HG02763 (cell line): ENCODE measurements around the gene KCTD1.

Experiments used
- ATAC-seq: cut with Tn5 transposase; IDR thresholded peaks from one replicate; pipeline ENCODE4 v1.9.1; 2021; ENCODE audit warnings: mild to moderate bottlenecking, moderate library complexity; ENCODE audit not compliant: unreplicated experiment

Gene KCTD1

DNA sequence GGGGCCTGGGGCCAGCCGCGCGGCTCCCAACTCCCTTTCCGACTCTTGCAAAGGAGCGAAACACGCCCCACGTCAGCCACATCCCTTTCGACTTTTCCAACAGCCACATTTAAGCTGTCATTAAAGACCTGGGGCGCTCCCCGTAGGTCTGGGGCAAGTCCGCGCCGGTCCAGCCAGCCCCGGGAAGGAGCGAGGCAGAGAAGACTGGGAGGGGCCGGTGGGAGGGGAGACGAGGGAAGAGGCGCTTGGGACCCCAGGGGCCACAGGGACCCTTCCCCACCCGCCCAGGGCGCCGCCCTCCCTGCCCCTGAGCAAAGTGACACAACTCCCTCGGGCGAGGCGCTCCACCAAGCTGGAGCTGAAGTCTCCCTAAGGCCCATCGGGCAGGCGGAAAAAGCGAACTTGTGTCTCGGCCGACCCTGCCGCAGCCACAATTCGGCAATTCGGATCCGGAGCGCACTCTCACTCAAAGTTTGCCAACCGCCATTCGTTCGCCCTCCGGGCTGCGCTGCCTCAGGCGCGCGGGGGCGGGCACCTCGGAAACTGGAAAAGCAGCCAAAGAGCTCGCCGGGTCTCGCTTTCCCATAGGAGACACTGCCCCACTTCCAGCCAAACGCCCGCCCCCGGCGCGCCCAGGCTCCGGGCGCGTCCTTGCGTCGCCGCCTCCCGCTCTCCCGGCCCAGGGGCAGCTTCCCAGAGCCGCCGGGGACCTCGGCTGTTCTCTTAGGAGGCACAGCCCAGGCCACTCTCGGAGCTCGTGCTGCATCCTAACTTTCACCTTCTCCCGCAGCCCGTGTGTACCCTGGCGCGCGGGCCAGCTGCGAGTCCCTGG is 1.1 kb upstream of the KCTD1 start:
- ATAC-seq = no peak

DNA sequence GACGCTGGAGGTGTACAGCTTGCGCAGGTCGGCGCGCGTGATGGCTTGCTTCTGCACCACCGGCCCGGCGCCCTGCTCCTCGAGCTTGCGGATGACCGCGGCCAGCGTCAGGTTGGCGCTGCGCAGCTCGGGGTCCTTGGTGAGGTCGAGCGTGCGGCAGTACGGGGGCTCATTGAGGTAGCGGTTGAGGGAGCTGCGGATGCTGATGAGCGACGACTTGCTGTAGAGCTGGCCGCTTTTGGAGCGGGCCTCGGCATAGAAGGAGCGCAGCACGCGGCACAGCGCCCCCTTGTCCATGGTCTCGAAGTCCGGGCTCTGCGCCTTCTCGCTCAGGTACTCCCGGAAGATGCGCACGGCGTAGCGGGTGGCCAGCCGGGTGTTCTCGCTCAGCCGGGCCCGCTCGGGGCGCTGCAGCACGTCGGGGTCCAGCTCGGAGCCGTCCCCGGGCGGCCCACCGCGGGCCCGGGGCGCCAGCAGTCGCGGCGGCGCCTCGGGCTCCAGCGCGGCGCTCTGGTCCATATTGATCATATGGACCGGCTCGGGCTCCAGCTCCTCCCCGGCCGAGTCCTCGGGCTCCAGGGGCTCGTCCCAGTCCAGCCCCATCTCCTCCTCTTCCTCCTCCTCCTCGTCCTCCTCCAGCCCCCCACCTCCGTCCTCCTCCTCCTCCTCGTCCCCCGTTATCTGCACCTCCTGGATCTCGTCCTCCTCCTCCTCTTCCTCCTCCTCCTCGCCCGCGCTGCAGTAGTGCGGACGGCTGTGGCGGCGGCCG is 523 bp downstream of the KCTD1 start:
- peak; percentile 47 for ATAC-seq

DNA sequence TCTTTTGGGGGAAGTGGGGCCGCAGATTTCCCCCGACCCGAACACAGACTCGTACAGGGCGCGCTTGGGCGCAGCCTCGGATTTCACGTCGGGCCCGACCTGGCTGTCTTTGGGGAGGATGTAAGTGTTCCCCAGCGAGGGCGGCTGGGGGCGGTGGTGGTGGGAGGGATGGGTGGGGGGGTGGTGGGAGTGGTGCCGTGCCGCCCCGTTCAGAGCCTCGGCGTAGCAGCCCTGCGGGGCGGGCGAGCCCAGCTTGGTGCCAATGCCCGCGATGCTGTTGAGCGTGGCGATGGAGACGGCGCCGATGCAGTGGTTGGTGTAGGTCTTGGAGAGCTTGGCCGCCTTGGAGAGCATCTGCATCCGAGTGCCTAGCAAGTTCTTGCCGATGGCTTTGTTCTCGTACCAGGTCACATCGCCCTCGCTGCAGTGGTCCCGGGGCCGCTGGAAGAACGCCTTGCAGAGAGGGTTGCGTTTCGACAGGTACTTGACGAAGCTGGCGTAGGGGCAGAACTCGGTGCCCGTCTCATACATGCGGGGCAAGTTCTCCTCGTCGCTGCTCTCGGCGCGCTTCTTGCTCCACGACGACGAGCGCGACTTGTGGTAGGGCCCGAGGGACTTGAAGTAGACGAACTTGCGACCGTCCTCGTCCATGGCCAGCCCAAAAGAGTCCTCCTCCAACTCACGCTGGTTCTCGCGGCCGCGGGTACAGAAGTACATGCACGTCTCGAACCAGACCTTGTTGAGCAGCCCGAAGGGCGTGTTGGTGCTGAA is 1.3 kb downstream of the KCTD1 start:
- no peak for ATAC-seq

DNA sequence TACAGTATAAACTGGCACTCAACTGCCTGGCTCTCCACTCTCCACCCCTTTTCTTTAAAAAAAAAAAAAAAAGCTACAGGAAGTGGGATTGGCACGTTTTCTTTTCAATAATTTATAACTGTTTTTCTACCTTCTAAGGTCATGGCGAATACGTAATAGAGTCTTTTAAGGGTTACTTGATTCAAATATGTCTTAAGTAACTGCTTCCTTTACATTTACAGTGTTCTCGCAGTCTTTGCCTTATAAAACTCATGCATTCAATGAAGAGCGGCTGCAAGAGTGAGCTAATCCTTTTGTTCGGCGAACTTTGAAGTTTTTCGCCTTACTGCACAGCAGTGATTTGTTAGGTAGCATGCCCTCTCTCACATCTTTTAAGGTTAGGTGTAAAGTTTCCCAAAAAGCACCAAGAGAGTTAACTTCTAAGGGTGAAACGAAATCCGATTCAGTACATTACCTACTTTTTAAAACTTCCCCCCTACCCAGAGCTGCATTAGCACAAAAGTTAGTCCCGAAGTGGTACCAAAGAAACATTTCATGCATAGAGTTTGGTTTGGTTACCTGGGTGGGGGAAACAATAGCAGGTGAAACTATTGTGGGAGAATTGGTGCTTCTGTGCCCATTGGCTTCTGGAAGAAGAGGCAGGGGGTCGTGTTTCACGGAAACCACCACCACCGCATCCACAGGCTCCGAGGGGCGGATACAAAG is 2.0 kb downstream of the KCTD1 start:
- no peak for ATAC-seq

DNA sequence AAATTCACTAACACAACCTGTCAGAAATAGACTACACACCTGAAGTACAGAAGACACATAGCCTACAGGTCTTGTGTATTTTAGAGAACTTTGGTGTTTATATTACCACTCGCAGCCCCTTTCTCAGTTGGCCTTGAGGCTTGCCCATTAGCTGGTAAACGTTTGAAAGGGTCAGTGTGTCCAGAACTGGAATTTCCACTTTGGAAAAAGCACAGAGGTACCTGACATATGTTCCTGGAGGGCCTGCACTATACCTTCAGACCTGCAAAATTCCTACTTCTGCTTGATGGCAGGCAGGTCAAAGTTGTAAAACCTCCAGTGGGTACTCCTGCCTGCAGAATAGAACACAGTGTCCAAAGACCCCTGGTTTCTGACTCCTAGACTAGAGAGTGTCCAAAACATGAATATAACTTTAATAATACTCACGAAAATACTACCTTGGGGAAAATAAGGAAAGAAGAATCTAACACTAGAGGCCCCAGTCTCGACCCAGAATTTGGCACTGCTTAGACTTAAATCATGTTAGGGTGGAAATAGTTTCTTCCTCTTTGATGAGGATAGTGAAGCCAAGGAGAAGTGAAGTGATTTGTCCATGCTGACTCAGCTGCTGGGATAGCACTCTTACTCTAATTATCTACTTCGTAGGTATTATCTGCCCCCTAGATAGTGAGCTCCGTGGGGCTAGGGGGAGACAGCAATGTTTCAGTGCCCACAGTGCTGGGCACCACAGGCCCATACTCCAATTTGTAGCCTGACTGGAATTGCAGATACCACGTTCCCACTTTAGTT is 2.8 kb downstream of the KCTD1 start:
- no peak for ATAC-seq

DNA sequence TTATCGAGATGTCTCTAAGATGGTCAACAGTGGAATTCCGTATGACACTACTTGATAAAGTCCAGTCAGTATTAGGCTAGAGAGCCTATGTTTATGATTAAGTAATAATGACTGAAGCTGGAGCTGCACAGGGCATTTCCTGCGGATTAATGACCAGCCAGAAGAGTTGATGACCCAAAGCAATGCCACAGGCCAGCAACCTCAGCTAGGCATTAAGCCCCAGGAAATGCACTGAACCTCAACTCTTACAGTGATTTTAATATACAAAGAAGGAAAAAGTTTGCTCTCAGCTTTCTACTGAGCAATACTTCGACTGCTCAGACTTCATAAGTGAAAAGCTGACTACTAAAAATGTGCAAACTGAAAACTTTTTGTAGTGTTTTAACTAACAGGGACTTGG is 3.9 kb downstream of the KCTD1 start:
- ATAC-seq = no peak

DNA sequence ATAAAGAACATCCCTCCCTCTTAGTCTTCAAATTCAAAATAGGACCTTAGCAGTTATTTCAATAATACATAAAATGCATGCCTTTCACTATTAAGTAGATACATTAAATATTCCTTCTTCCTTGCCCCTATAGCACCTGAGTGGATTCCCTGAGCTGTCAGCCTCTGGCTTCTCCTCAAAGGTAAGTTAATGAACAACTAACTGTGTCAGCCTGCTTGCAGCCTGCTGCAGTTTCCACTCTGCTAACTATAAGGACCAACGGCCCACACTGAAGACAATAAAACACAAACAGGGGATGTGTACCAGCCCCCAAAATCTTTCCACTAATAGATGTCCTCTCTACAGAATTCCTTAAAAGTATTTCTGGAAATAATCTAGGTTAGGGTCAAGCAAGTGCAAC is 5.0 kb downstream of the KCTD1 start:
- no peak for ATAC-seq

DNA sequence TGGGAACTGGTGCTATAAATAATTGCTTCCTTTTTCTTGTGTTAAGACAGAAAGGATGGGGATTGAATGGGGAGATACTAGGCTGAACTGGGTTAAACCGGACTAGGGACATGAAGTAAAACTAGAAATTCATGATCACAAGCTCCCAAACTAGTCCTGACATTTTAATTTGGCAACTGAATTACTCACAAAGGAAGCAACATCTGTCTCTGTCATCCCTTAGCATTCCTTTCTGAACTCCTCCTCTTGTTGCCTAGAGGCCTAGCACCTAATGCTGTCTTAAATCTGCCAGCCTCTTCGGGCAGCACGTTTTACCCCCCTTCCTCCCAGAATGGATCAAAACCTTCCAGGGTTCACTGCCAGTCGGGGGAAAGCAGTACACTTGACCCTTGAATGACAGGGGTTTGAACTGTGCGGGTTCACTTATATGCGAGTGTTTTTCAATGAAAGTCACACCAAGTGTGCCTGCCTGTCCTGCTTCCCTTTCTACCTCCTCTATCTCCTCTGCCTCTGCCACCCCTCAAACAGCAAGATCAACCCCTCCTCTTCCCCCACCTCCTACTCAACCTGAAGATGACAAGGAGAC is 8.2 kb downstream of the KCTD1 start:
- no peak for ATAC-seq

DNA sequence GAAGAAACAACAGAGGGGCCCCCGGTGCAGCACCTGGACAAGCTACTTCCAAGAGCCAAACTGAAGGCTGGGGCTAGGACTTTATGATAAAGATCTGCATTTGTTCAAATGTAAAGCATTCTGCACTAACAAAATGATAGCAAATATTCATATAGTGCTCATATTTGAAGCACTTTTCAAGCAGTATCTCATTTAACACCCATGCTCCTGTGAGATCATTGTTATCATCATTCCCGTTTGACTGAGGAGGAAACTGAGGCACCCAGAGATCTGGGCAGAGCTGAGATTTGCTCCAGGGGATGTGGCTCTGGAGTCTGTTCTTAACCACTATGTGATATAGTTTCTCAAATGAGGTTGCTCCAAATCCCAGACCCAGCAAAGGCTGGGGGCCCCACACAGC is 9.8 kb downstream of the KCTD1 start:
- ATAC-seq = no peak

DNA sequence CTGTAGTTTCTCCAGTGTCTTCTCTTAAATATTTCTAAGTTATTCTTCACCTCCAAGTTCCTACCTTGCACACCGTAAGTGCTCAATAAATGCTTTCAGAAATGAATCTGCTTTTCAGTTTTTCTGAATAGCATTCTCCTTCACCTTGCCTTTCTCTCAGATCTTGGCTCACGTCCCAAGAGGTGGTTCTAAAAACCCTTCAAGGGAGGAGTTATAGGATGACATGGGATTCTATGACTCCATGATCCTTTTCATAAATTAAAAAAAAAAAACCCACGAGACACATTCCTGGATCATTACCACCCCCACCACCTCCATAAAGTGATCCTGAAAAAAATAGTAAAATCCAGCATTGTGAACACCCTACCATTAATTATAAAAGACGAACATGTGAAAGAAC is 11.7 kb downstream of the KCTD1 start:
- no peak for ATAC-seq

DNA sequence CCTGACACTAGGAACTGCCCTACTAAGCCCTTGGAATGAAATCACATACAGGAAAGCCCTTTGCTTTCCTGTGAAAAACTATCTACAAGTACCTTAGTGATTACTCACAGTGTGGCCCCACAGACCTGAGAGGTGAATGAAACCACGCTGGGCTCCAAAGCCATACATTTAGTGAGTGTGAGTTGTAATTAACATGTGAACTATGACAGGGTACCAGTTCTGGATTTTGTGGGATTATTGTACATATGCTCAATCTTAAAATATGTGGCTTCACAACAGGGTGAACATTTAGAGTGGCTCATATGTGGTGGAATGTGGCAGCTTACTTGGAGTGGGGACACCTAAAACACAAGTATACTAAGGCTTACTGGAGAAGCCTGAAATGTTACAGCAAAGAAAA is 12.3 kb downstream of the KCTD1 start:
- ATAC-seq = no peak

DNA sequence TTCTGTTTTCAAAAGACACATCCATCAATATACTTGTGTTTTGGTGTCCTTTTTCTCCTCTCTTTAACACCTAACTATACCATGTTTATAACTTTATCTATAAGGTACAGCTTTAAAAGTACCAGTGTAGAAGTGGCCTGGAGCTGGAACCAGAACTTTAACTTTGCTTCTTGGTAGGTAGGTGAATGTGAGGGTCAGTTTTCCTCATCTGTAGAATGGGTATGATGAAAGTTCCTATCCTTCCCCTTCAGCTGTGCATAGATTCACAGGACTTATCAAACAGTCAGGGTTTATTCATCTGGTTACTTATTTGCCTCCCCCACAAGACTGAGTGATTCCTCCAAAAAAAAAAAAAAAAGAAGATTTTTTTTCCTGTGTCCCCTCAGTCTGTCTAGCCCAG is 12.7 kb downstream of the KCTD1 start:
- ATAC-seq = no peak

DNA sequence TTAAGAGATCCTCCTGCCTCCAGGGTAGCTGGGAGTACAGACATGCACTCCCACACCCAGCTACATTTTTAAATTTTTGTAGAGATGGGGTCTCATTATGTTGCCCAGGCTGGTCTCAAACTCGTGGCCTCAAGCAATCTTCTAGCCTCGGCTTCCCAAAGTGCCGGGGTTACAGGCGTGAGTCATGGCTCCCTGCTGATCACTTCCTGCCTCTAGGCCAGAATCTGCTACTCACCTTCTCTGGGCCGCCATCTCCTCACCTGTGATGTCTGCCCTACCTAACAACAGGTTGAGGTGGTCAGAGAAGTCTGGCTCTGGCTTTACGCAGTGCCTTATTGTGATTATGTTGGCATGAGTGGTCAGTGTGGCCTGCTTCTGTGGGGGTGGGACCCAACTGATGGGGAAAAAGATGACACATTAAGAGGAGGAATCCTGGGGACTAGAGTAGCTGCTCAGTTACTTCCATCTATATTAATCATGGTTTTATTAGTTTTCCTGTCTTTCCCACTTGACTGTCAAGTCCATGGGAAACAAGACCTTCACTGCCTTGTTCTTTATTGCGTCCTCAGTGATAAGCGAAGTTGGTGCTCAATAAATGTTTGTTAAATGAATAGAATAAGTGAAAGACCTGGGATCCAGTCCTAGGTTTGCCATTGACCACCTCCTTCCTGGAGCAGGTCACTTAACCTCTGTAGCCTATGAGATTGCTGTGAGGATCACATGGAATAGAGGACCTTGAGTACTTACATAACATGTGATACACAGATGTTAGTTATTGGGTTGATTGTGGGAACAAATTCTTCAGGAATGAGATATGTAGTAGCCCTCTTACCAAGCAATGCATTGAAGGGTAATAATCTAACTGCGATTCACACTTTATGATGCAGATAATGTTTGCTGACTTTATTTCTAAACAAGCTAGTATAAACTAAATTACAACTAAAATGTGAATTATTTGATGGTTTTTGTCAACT is 15.7 kb downstream of the KCTD1 start:
- ATAC-seq = no peak

DNA sequence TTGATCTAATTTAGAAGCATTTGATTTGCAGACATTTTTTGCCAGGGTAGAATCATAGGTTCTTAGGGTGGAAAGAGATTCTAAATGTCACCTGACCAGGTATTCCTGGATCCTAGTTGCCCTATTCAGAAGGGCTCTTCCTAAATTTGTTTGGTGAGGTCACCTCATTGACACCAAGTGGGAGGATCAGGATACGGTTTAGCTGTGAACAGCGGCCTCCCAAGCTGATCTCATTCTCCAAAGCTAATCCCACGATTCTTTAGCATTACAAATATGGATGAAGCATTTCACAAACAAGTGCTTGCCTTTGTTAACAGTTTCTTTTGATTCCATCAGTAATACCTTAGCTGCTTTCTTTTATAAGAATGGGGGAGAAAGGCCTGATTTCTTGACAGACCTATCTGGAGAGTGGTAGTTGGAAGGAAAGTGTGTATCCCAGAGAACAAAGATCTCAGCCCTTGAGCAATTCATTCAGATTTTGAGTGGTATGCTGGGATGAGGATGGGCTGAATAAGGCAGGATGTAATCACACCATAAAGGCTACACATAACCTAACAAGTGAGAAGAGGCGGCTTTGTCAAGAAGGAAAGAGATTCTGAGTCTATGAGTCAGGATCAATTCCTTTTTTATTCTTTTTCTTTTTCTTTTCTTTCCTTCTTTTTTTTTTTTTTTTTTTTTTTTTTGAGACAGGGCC is 16.6 kb downstream of the KCTD1 start:
- ATAC-seq = no peak

DNA sequence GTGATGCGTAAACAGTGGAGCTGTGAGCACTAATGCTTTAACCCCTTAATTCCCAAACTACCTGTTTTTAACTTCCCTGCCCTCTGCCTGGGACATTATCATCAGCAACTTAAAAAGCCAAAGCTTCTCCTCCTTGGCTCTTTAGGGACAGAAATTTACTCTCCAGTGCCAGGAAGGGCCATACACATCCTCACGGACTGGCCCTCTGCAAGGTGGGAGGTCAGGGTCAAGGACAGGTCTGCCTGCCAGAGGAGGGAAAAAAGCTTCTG is 21.5 kb downstream of the KCTD1 start:
- no peak for ATAC-seq

DNA sequence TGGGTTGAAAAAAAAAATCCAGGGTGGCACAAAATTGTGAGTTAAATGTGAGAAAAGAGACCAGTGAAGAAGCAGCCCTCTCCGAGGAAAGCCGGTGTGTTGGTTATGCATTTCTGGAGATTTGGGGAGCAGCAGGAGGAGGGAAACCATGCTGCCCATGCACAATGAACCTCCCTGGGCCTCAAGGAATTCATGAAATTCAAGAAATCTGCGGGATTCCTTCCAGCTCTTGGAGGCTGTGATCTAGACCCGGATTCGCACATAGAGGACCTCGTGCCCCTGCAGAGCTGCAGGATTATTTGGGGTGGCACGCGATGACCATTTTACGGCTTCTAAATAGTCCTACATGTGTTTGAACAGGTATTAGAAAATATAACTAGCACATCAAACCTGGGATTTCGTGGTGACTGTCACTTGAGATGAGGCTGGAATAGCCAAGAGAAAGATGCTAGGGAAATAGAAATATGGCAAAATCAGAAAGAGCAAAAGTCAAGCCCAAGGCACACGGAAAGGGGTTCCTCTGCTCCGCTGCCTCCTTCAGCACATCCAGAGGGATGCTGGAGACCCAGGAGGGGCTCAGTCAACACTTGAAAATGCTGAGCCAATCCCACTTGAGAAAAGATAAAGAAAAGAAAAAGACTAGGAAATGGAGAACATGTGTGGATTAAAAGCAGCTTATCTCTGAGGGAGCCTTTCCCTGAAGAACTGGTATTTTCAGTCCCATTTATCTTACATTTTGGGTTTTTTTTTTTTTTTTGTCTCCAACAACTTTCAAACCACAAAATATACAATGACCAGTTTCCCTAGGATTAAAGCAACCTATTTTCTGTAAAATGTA is 22.0 kb downstream of the KCTD1 start:
- ATAC-seq = no peak

DNA sequence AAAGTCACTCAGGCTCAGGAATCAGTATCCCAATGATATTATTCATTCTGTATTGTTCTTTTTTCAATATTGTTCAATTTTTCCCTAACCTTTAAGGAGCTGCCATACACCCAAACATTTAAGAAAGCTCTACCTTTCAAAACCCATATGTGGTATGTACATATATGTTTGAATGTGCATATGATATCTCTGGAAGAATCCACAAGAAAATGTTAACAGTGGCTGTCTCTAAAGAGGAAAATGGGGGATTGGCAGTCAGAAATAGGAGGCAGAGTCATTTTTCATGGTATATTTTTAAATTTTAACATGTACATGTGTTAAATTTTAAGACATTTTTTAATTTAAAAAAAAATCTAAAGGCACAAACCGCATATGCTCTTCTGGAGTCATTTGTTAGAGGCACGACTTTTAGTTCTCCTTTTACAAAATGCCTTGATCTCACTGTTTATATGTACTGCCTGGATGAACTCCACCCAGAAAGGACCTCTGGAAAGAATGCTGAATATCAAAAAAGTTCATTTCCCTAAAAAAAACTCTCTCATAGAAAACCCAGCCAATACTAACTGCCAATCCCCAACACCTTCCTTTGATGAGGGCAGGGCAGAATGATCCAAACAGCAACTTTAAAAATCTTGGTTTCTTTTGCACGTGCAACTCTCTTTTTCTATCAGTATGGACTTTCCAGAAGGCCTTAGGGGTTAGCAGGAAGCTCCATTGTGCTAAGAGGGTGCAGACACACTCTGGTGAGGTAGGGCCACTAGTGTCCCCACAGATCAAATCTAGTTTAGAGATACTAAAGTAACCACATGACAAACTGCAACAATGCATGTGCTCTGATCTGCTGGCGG is 23.6 kb downstream of the KCTD1 start:
- no peak for ATAC-seq
